Stimulated activated CD4-positive, alpha-beta T cell treated with anti-CD3 and anti-CD28 coated beads, Interleukin-12 subunit alpha, Interleukin-12 subunit beta, amount 100 ng/mL, for 48 hours (primary cell): ENCODE results near the gene ULK4.
"Not testable (repeated sequence)": the region's sequence is repeated elsewhere in the genome, so short reads cannot be mapped to it uniquely, and the experiment has no call there.

ENCODE experiments used
- DNase-seq, 3 donors: peaks; one replicate each; pipeline ENCODE4 v3.0.0-alpha.2; 2020; ENCODE audit warnings: low read depth in 2 of 3, low spot score in 1 of 3

ULK4 gene

DNA sequence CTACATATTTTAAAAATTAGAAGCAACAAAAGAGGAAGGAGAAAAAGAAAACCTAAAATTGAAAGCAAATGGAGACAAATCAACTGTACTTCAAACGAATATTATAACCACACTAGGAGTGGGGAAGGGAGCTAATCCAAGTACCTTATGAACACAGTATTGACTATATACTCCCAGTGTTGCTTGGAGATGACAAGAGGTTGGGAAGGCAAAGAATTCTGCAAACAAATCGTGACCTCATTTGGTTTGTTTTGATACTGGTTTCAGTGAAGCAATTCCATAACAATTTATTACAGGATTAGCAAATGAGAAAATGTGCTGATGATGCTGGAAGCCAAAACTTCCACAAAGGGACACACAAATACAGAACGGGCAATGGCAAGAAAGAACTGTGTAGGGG is 268.1 kb downstream of the ULK4 start:
- DNase-seq, result no peak

- no peak for DNase-seq
Measured at GRCh38 chr3:41690766-41691563, 270.9 kb downstream of the ULK4 start.

- DNase-seq, result no peak
Measured at GRCh38 chr3:41688595-41689380, 273.1 kb downstream of the ULK4 start.

DNA sequence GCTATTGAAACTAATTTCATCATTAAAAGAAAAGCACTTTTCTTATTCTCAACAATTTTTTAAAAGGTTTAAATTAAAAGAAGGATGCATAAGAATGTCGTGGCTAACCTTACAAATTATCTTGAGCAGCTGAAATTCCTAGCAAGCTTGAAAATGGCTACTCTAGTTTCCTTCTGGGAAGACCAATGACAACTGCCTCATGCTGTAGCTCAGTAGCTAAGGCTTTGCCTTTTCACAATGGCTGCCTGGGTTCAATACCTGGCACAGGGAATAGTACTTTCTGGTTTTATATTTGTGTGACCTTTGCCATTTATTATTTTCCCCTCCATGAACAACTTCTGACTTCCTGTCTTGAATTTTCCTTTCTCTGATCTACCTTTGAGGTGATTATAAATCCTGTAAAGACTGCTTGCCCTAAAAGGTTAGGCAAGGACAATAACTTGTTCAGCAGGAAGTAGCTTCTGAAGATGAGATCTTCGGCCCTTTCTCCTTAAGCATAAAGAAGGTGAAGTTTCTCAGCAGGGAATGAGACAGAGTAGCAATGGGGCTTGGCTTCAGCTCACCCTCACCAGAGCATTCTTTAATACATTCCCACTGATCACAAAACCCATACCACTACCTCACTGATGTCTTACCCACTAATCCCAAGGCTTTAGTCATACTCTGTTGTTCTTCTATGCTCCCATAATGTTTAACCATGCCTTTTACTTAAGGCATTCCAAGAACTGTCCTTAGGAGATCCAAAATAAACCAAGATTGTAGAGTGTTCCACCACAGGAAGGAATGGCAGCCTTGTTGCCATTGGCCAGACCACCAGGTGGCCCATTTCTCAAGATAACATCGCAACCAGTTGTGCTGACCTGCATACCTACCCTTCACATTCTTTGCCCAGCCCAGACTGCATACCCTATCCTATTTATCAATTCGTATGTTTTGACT is 276.8 kb downstream of the ULK4 start:
- no peak for DNase-seq

DNA sequence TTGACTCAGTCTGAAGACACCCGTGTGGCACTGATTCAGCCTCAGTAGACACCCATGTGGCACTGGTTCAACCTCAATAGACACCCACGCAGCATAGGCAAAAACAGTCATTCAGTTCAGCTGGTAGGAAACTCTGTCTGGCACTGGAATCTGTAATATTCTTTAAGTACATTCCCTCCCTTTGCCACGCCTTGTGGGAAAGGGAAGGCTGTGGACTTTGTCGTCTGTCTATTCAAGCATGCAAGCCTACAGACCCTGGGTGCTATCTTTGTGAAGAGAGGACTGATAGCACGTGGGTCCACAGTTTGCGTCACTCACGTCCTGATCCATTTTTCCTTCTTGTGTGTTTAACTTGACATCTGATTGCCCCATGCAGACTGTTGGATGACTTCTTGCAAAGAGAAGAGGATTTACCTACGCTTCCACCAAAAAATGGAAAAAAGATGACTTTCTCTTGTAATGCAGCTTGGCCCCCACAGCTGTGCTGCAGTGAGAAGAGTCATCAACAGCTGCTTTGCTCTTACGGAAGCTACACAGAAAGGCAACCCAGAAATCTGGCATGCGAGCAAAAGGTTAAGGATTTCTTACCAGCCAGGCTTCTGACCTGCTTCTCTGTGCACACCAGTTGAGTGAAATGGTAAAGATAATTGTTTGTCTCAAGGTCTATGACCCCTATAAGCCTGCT is 278.1 kb downstream of the ULK4 start:
- no peak for DNase-seq

- no peak for DNase-seq
Measured at GRCh38 chr3:41682996-41683395, 278.9 kb downstream of the ULK4 start.

- no peak for DNase-seq
Measured at GRCh38 chr3:41682382-41682781, 279.5 kb downstream of the ULK4 start.

GRCh38 chr3:41681479-41681878 is 280.4 kb downstream of the ULK4 start:
- no peak for DNase-seq

DNA sequence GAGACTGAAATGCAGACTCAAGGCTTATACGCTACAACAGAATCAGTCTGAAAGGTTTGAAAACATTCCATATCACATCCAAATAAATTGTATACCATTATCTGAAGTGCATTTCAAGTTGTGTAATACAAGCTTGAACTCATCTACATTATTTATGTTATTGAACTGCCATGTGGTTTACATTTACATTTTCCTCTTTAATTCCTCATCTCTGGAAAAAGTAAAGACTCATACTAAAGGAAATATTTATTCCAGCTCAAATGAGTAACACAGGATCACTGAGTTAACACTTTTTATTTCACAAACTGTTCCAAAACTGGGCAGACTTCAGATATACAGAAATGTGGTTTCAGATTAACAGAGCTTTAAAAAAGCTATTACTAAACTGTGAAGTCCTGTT is 282.5 kb downstream of the ULK4 start:
- DNase-seq, result no peak

DNA sequence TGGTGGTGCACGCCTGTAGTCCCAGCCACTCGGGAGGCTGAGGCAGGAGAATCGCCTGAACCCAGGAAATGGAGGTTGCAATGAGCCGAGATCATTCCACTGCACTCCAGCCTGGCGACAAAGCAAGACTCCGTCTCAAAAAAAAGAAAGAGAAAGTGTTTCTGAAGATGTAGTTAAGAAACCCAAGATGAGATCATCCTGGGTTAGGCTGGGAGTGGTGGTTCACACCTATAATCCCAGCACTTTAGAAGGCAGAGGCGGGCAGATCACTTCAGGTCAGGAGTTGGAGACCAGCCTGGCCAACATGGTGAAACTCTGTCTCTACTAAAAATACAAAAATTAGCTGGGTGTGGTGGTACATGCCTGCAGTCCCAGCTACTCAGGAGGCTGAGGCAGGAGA is 286.8 kb downstream of the ULK4 start:
- not testable (repeated sequence) for DNase-seq

- no peak for DNase-seq
Measured at GRCh38 chr3:41674449-41674848, 287.5 kb downstream of the ULK4 start.

GRCh38 chr3:41673650-41674049 is 288.3 kb downstream of the ULK4 start:
- DNase-seq, result no peak

GRCh38 chr3:41668379-41668778 is 293.5 kb downstream of the ULK4 start:
- DNase-seq, result no peak

DNA sequence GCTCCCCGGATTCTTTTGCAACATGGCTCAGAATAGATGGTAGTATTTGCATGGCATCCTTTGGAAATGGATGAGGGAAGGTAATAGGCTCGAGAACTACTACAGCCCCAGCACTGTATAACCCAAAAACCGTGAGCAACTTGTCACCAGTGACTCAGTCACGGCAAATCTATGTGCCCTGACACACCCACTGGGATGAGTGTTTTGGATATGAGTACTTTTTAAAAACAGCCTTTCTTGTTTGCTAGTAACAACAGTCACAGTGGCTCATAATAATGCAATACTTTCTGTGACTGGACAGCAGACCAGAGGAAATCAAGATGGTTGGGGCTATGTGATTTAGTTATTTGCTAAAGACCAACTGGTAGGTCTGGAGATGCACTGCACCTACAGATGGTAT is 299.6 kb downstream of the ULK4 start:
- DNase-seq, result no peak

- no peak for DNase-seq
Measured at GRCh38 chr3:41661796-41662195, 300.1 kb downstream of the ULK4 start.

- DNase-seq, result no peak
Measured at GRCh38 chr3:41660510-41660909, 301.4 kb downstream of the ULK4 start.

DNA sequence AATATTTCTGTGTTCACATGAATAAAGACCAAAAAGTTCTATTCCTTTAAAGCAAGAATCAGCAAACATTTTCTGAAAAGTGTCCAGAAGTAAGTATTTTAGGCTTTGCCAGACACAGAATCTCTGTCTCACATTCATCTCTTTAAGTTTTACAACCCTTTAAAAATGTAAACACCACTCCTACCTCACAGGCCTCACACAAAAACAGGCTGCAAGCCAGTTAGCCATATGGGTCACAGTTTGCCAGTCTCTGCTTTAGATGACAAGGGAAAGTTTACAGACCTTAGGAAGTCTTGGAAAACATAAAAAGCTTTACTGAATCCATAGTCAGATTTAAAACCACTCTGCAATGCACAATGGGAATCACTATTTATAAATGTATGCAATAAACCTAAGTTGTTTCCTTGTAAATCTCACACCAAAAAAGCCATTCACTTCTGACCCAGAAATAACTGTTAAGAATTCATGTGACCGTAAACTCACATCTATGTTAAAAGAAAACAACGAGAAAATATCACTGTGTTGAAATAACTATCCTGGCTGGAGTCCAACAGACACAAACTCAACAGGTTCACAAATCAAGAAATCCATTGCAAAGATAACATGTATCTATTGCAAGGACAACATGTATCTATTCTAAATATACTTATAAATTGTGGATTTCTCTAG is 308.2 kb downstream of the ULK4 start:
- DNase-seq, result no peak

- no peak for DNase-seq
Measured at GRCh38 chr3:41652931-41653330, 309.0 kb downstream of the ULK4 start.

GRCh38 chr3:41652506-41652905 is 309.4 kb downstream of the ULK4 start:
- no peak for DNase-seq

- no peak for DNase-seq
Measured at GRCh38 chr3:41651718-41652117, 310.2 kb downstream of the ULK4 start.
